GM21381 (cell line): Measurements from ENCODE around the gene FECH.
"Not testable (repeated sequence)": the region's sequence is repeated elsewhere in the genome, so short reads cannot be mapped to it uniquely, and the experiment has no call there.

Source experiments
- ATAC-seq: cut with Tn5 transposase; IDR thresholded peaks from one replicate; pipeline ENCODE4 v1.9.1; 2021; ENCODE audit warnings: mild to moderate bottlenecking, moderate library complexity; ENCODE audit not compliant: unreplicated experiment

The FECH gene

GRCh38 chr18:57533006-57533867 is 53.3 kb downstream of the FECH start:
- ATAC-seq = no peak

GRCh38 chr18:57529151-57529550 is 57.4 kb downstream of the FECH start:
- no peak for ATAC-seq

- ATAC-seq = no peak
Measured at GRCh38 chr18:57527556-57528229, 58.8 kb downstream of the FECH start.

GRCh38 chr18:57523171-57523956 is 63.1 kb downstream of the FECH start:
- no peak for ATAC-seq

- not testable (repeated sequence) for ATAC-seq
Measured at GRCh38 chr18:57522348-57522747, 64.2 kb downstream of the FECH start.

- no peak for ATAC-seq
Measured at GRCh38 chr18:57519668-57520424, 66.7 kb downstream of the FECH start.

GRCh38 chr18:57518533-57518932 is 68.0 kb downstream of the FECH start:
- no peak for ATAC-seq

GRCh38 chr18:57516056-57516455 is 70.4 kb downstream of the FECH start:
- ATAC-seq = no peak

- ATAC-seq = no peak
Measured at GRCh38 chr18:57505231-57505630, 81.3 kb downstream of the FECH start.

GRCh38 chr18:57502624-57503023 is 83.9 kb downstream of the FECH start:
- no peak for ATAC-seq

- no peak for ATAC-seq
Measured at GRCh38 chr18:57498682-57499256, 87.7 kb downstream of the FECH start.
